Duodenal mucosa (tissue), 2 donors: ENCODE data around the gene PTGER3.
"Not testable (repeated sequence)": the region's sequence is repeated elsewhere in the genome, so short reads cannot be mapped to it uniquely, and the experiment has no call there.

Source experiments
- H3K27ac ChIP-seq: one replicate; pipeline ENCODE4 v1.7.0; 2013; ENCODE audit warnings: low read depth, low read length
- H3K27me3 ChIP-seq, 2 donors: one replicate each; pipeline ENCODE4 v1.7.0; 2013; ENCODE audit warnings: low read length in 2 of 2, control low read depth in 1 of 2; ENCODE audit not compliant: insufficient read depth in 2 of 2, control insufficient read depth in 1 of 2
- H3K36me3 ChIP-seq, 2 donors: one replicate each; pipeline ENCODE4 v1.7.0; 2013; ENCODE audit warnings: low read length in 2 of 2, control low read depth in 1 of 2; ENCODE audit not compliant: insufficient read depth in 2 of 2, control insufficient read depth in 1 of 2
- H3K4me1 ChIP-seq, 2 donors: one replicate each; pipeline ENCODE4 v1.7.0; 2013; ENCODE audit warnings: low read length in 2 of 2, control low read depth in 1 of 2; ENCODE audit not compliant: insufficient read depth in 2 of 2, control insufficient read depth in 1 of 2
- H3K4me3 ChIP-seq, 2 donors: one replicate each; pipeline ENCODE4 v1.7.0; 2013; ENCODE audit warnings: low read length in 2 of 2, low read depth in 1 of 2
- H3K9ac ChIP-seq, 2 donors: one replicate each; pipeline ENCODE4 v1.7.0; 2013; ENCODE audit warnings: low read length in 2 of 2, low read depth in 1 of 2
- H3K9me3 ChIP-seq, 2 donors: one replicate each; pipeline ENCODE4 v1.7.0; 2013; ENCODE audit warnings: low read length in 2 of 2, control low read depth in 1 of 2; ENCODE audit not compliant: control insufficient read depth in 1 of 2

Gene PTGER3

DNA sequence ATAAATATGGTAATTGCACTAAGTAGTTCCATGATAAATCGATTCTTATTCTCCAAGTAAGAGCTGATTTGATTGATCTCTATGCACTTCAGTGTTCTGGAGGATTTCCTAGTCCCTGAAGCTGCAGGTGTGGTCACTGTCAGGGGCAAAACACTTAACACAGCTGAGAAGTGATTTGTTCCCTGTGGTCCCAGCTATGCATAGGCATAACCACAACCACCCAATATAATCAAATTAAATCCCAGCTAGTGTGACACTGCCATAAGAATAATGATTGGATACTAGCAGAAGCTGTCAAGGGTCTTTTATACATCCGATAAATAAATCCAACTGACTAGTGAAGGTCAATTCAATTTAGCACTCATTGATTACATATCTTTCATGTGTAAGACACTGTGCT lies 60.1 kb downstream of the PTGER3 start:
- Histone ChIP-seq H3K9me3 (no peaks in the 10 kb centered on the region), H3K9ac (no peak overlapping the region), H3K27ac (no peak overlapping the region), H3K36me3 (no peaks in the 10 kb centered on the region), H3K4me3 (no peak overlapping the region), H3K27me3 (no peaks in the 10 kb centered on the region), H3K4me1 (no peaks in the 10 kb centered on the region)

DNA sequence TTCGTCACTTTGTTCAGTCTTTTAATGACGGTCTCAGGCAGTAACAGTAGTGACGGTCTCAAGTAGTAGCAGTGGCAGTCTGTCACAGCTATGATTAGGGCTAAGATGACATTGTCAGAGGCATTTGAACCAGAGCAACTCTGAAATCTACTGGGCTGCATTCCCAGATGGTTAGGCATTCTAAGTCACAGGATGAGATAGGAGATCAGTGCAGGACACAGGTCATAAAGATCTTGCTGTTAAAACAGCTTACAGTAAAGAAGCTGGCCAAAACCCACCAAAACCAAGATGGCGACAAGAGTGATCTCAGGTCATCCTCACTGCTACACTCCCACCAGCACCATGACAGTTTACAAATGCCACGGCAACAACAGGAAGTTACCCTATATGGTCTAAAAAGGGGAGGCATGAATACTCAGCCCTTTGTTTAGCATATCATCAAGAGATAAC lies 61.8 kb downstream of the PTGER3 start:
- not testable (repeated sequence) for H3K27ac ChIP-seq, H3K4me3 ChIP-seq, H3K9ac ChIP-seq, H3K36me3 ChIP-seq, H3K9me3 ChIP-seq, H3K27me3 ChIP-seq, H3K4me1 ChIP-seq

DNA sequence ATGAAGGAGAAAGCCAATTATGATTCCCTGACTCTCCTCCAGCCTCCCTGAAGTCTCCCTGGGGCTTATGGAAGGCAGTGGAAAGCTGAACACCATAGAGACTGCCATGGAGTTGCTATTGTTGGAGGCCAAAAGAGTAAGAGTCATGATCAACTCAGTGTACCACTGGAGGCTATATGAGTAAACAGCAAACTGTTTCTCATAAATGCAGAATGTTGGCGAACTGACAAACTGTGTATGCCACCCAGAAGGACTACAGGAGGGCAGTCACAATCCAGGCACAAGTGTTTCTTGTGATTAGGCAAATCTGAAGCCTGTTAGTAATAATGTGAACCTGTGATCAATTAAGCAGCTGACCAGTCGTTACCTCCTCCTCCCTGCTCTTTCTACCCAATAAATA lies 62.3 kb downstream of the PTGER3 start:
- H3K9ac ChIP-seq, H3K27me3 ChIP-seq, H3K36me3 ChIP-seq, H3K9me3 ChIP-seq, H3K4me3 ChIP-seq, H3K4me1 ChIP-seq, H3K27ac ChIP-seq: not testable (repeated sequence)

DNA sequence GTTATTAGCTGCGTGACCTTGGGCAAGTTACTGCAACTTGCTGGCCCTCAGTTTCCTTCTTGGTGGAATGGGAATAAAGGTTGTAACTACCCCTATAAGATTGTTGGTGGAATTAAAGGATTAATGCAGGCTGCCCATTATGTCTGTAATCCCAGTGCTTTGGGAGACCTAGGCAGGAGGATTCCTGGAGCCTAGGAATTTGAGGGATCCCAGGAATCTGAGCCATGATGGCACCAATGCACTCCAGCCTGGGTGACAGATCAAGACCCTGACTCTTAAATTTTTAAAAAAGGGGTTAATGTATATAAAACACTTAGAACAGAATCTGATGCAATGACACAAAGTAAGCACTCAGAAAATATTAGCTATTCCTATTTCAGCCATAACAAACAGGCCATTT lies 67.3 kb downstream of the PTGER3 start:
- no peaks in the 10 kb centered on the region for H3K9me3 ChIP-seq
- H3K36me3 ChIP-seq, result no peaks in the 10 kb centered on the region
- no peak overlapping the region for H3K27ac ChIP-seq
- no peak overlapping the region for H3K4me3 ChIP-seq
- H3K27me3 ChIP-seq, result no peaks in the 10 kb centered on the region
- H3K9ac ChIP-seq, result no peak overlapping the region
- no peaks in the 10 kb centered on the region for H3K4me1 ChIP-seq

DNA sequence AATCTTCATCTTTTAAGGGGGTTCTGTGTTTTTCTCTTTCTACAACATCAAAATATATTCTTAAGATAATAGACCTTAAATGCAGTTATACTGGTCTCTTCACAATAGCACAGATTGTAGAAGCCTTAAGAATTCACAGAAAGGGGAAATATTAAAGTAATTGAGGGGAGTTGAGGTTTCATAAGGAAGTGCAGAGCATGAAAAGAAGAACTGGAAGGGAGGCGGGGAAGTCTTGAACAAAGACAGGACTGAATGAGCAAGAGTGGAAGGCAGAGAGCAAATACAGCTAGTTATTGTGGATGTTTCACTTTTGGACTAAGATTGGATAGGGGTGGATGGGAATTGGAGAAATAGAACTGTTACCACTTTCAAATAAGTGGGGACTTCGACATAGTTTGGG lies 67.7 kb downstream of the PTGER3 start:
- Histone ChIP-seq H3K36me3 (no peaks in the 10 kb centered on the region), H3K9me3 (no peaks in the 10 kb centered on the region), H3K27ac (no peak overlapping the region), H3K4me1 (no peaks in the 10 kb centered on the region), H3K4me3 (no peak overlapping the region), H3K27me3 (no peaks in the 10 kb centered on the region), H3K9ac (no peak overlapping the region)

DNA sequence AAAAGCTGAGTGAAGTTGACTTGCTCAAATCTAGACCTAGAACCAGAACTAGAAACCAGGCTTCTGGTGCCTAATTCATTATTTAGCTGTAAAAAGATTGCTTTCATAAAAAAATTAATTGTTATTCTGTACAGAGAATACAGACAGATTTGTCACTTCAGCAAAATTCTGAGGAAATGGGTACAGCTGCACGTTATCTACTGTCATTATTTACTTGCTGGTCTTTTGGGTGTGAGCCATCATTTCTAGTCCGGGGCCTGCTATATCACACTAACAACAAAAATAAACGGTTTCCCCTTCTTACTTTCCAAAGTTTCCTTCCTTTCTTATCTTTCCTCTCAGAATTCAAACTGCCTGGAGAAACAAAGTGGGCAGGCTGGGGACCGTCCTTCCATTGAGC lies 68.3 kb downstream of the PTGER3 start:
- Histone ChIP-seq H3K27ac (no peak overlapping the region), H3K27me3 (no peaks in the 10 kb centered on the region), H3K9ac (no peak overlapping the region)

DNA sequence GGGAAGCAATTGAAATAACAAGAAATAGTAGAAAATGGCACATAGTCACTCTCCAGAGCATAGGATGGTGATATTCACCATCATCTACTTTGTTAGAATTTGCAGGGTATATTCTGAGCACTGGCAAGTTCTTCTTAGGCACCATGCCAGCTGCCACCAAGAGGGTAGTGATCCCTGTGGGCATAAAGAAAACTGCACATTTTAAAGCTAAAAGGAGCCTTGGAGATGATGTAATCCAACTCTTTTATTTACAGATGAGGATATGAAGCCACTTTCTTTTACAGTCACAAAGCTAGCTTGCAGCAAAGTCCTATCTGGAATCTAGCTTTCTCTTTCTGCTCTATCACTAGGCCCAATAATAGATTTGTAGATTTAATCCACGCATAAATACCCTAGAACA lies 69.0 kb downstream of the PTGER3 start:
- Histone ChIP-seq H3K9me3 (no peaks in the 10 kb centered on the region), H3K27me3 (no peaks in the 10 kb centered on the region), H3K4me1 (no peaks in the 10 kb centered on the region), H3K9ac (no peak overlapping the region), H3K4me3 (no peak overlapping the region), H3K27ac (no peak overlapping the region), H3K36me3 (no peaks in the 10 kb centered on the region)

More for the DNA sequence above, 68.3 kb downstream of the PTGER3 start:
- H3K4me3 ChIP-seq, result no peak overlapping the region
- no peaks in the 10 kb centered on the region for H3K4me1 ChIP-seq
- H3K9me3 ChIP-seq, result no peaks in the 10 kb centered on the region
- H3K36me3 ChIP-seq, result no peaks in the 10 kb centered on the region

DNA sequence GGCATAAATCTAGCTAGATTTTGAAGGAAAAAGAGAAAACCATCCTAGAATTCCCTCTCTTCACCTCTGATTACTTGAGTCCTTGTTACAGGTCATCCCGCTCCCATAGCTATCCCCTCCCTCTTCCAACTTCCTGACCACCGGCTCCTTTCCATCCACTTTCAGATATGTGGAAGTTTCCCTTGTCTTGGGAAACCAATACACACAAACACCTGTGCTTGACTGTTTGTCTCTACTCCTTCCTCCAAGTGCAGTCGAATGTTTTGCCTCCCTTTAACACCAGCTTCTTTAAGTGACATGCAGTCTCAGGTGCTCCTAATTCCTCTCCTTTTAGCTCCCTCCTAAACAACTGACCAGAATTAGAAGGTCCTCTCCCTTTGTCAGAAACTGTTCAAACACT lies 70.0 kb downstream of the PTGER3 start:
- Histone ChIP-seq H3K36me3 (no peaks in the 10 kb centered on the region), H3K4me3 (no peak overlapping the region), H3K9me3 (no peaks in the 10 kb centered on the region), H3K9ac (no peak overlapping the region), H3K4me1 (no peaks in the 10 kb centered on the region), H3K27ac (no peak overlapping the region), H3K27me3 (no peaks in the 10 kb centered on the region)

DNA sequence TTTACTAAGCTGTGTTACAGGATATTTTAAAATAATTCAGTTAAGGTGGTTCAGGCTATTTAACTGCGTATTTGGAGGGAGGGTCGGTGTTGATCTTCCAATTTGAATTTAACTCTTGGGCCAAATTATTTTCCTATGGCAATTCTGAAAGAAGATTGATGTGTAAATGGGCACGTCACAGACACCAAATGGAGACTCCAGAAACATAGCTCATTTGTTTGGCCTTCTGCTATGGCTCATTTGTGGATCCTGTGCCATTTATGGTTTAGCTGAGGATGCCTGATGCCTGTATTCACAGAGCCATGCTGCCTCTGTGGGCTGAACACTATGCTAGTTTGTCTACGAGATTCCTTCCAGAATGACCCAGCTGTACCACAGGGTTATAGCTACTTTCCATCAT lies 70.6 kb downstream of the PTGER3 start:
- H3K27ac ChIP-seq, result no peak overlapping the region
- no peak overlapping the region for H3K4me3 ChIP-seq
- H3K9ac ChIP-seq, result no peak overlapping the region
- no peaks in the 10 kb centered on the region for H3K4me1 ChIP-seq
- no peaks in the 10 kb centered on the region for H3K36me3 ChIP-seq
- no peaks in the 10 kb centered on the region for H3K27me3 ChIP-seq
- no peaks in the 10 kb centered on the region for H3K9me3 ChIP-seq

DNA sequence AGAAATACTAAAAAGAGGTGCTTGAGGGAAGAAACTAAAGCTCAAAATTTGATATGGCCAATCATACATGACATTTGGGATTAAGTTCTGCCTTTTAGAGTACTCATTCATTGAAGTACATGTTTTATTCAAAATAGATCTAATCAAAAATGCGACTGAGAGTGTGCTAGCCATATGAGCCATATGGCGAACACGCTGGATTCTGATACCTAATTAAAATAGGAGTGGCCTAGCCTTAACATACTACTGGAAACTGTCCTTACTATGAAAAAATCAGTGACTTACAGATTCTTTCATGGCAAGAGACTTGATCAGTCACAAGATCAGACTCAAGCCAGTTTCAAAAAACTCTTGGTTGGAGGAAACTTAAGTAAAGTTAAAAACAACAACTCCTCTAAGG lies 73.9 kb downstream of the PTGER3 start:
- no peaks in the 10 kb centered on the region for H3K9me3 ChIP-seq
- no peaks in the 10 kb centered on the region for H3K4me1 ChIP-seq
- no peak overlapping the region for H3K27ac ChIP-seq
- no peaks in the 10 kb centered on the region for H3K27me3 ChIP-seq
- no peaks in the 10 kb centered on the region for H3K36me3 ChIP-seq
- no peak overlapping the region for H3K4me3 ChIP-seq
- H3K9ac ChIP-seq, result no peak overlapping the region

DNA sequence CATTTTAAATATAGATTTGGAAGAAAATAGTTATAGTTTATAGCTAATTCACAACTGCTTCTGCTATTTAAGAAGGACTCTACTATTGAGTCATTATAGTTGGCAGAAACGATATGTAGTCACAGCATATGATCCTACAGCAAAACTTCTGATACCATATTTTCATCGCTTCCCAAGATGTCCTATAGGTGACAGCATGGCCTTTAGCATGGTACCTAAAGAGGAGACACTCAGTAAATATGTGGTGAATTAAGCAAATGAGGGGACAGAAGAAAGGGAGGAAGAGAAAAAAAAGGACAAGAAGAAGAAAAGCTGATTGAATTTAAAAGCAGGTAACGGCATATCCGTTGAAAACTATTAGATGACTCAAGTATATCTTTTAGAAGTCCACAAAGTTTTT lies 77.2 kb downstream of the PTGER3 start:
- no peak overlapping the region for H3K9ac ChIP-seq
- no peaks in the 10 kb centered on the region for H3K9me3 ChIP-seq
- no peaks in the 10 kb centered on the region for H3K4me1 ChIP-seq
- no peak overlapping the region for H3K27ac ChIP-seq
- H3K36me3 ChIP-seq, result no peaks in the 10 kb centered on the region
- H3K27me3 ChIP-seq, result no peaks in the 10 kb centered on the region
- H3K4me3 ChIP-seq, result no peak overlapping the region
